NCI-H1417 treated with DMSO at 0.1 percent for 48 hours (cell line): Measurements from ENCODE around the gene COG2.
"Not testable (repeated sequence)": the region's sequence is repeated elsewhere in the genome, so short reads cannot be mapped to it uniquely, and the experiment has no call there.

ENCODE experiments used
- DNase-seq: peaks from one replicate; lab custom pipeline; 2025; lab: John Stamatoyannopoulos, UW

Gene COG2

GRCh38 chr1:230677200-230677599 is 34.9 kb downstream of the COG2 start:
- DNase-seq: no peak

GRCh38 chr1:230679192-230679591 is 36.9 kb downstream of the COG2 start:
- no peak for DNase-seq

GRCh38 chr1:230679825-230680224 is 37.5 kb downstream of the COG2 start:
- DNase-seq: no peak

DNA sequence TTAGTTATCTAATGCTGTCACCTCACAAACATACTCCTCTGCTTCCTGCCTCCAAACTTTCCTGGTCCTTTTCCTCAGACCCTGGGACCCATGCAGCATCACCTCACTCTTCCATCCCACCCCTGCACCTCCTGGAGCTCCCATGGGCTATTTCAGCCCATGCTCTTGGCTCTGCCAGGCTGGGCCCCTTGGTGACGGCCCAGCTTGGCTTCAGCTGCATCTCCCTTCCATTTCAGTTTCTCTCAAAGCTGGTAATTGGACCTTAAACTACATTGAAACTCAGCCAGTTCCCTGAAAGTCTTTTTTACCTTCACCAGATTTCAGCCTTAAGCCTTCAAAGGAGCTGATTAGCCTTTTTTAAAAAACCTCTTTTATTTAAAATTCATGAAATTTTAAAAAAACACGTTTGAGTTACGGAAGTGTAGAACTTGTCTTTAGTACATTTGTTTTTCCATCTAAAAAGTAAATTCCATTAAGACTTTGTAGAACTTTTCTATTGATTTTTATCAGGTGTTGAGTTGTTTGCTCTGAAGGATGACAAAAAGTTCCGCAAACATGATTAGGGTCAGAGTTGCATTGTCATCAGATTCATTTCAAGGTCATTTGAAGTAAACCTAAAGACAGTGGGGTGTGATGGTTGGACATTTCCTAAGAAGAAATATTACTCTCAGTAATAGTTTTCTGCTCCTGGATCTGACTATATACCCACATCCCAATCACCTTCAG is 38.2 kb downstream of the COG2 start:
- DNase-seq: no peak

DNA sequence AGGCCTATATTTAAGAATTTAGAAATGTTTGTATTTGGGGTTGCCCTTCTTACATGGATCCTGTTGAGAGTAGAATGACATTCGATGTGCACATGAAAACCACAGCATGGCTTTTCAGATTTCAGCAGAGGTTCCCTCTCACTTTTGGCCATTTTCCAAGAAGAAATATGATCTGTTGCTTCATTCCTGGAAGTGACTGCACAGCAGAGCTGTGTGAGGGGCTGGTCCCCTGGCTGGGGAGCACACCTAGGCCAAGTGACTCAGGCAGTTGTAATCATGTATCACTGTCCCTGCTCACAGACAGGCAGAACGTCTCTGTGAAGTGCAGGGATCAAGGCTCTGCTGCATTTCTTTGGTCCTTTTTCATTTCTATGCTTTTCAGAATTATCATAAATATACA is 39.3 kb downstream of the COG2 start:
- no peak for DNase-seq

DNA sequence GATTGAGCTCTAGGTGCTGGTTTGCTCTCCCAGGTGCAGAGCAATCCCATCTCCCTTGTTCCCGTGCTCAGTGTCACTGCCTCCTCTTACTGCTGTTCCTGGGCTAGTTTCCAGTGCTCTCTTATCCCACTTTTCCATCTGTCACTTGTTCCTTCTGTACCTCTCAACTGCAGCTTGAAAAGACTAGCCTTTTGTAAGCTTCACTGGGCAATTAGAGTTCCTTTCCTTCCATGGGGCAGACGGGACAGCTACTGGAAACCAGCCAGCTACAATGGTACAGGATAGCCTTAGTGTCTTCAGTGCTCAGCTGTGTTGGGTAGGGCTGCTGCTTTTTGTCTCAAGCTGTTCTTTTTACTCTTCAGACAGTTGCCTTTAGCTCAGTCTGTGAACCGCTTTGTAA is 40.0 kb downstream of the COG2 start:
- DNase-seq: no peak

DNA sequence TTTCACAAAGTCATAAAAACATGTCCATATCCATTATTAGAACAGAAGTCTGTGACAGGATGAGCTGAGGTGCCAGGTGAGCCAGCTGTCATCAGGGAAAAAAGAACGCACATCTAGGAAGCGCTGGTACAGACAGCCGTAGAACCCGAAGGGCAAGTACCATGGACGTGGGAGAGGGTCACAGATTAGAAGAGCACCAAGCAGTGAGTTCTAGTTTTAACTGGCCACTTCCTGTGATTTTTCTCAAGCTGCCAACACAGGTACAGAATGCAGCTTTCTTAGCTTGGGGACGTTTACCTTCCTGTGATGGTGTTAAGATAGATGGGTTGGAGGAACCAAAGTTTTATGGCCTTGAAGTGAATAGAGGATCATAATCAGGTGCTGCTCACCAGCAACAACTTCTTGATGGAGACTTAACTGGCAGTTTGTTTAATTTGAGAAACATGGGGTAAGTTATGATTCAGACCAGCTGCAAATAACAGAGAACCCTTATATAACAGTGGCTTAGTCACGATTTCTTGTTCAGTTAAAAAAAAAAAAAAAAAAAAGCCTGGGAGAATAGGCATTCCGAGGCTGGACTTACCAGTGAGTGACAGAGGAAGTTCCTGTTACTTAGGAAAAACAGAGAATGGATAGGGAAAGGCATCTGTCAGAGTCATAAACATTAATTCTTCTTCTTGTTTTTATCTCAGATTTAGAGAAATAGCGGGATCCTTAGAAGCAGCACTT is 40.8 kb downstream of the COG2 start:
- no peak for DNase-seq

- DNase-seq: no peak
These were observed 41.9 kb downstream of the COG2 start for GRCh38 chr1:230684146-230684545.

DNA sequence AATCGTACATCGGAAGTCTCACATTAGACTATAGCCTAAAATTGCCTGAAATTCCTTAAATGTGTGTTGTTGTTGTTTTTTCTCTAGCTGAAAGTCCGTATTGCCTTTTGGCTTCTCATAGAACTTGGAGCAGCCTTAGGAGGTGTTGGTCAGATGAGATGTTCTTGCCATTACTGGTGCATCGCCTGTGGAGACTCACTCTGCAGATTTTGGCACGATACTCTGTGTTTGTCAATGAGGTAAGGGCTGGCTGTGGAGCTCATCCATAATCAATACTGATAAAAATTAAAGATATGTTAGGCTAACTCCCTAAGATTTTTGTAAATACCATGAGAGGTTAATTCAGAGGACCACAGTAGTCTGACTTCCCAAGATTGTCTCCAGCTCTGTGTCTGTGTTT is 42.7 kb downstream of the COG2 start:
- no peak for DNase-seq

DNA sequence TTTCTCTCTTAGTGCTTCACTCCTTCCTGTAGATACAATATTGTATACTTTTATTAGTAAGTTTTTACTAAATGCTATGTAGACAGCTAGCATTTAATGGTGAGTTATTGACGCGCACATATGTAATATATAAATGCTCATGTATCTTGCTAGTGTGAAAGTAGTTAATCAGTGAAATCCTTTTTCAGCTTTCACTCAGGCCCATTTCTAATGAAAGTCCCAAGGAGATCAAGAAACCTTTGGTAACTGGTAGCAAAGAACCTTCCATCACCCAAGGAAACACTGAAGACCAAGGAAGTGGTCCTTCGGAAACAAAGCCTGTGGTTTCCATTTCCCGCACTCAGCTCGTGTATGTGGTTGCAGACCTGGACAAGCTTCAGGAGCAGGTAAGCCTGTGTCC is 44.5 kb downstream of the COG2 start:
- DNase-seq: no peak

- no peak for DNase-seq
These were observed 47.8 kb downstream of the COG2 start for GRCh38 chr1:230690101-230690500.

DNA sequence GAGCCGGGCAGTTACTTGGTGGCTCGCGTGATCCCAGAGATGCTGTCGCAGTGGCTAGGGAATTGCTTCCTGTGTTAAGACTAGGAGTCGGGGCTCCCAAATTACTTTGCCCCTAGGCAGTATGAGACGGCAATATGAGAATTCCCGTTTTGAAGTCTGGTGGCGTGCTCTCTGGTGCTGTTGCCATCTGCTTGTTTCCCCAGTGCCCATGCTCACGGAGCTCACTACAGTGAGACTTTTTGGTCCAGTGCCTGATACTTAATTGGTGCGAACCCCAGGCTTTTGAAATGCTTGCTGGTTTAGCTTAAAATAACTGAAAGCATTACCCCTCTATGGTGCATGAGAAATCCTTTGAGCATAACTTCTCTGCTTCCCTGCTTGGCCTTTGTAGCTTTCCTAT is 49.3 kb downstream of the COG2 start:
- no peak for DNase-seq

DNA sequence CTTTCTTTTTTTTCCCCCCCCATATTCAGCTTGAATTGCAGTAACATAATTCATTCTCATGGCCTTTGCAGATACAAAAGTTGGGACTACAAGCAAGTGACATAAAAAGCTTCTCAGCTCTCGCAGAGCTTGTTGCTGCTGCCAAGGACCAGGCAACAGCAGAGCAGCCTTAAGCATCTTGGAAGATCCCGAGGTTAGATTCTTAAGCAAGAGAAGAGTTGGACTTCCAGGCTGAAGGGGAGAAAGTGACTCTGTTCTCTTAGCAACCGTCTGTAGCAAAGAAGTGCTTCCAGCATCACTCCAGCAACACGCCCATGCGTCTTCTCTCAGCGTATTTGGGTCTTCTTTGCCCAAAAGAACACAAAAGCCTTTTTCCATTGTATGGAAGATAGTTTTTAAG is 50.9 kb downstream of the COG2 start:
- no peak for DNase-seq

- DNase-seq: no peak
These were observed 51.5 kb downstream of the COG2 start for GRCh38 chr1:230693777-230694176.

DNA sequence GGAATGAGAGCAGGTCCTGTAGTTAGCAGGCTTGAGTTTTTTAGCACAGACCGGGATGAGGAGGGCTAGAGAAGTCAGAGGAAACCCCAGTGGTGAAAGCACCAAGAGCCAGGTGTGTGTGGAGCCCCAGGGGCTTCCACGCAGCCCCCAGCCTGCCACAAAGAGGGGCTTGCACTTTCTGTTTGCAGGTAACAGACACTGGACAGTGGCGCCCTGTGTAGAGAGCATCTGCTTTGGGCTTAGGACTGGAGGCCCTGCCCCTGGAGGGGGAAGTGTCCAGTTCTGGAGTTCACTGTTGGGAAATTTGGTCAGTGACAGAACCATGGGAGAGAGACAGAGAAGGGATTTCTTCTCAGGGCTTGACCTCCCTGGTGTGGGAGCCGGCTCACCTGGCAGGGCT is 52.2 kb downstream of the COG2 start:
- no peak for DNase-seq

- DNase-seq: no peak
These were observed 52.7 kb downstream of the COG2 start for GRCh38 chr1:230694991-230695390.

DNA sequence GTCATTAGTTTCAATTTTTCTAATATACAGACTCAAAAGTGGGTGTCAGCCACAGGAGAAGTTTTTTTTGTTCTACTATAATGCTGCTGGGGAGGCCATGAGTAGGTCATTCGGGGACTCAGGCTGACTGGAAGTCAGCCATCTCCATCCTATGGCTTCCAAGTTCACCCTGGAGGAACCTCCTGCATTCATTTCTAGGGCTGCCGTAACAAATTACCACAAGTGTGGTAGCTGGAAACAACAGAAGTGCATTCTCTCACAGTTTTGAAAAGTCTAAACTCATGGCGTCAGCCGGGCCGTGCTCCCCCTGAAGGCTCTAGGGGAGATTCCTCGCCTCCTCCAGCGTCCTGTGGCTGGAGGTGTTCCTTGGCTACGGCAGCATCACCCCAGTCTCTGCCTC is 53.9 kb downstream of the COG2 start:
- no peak for DNase-seq

DNA sequence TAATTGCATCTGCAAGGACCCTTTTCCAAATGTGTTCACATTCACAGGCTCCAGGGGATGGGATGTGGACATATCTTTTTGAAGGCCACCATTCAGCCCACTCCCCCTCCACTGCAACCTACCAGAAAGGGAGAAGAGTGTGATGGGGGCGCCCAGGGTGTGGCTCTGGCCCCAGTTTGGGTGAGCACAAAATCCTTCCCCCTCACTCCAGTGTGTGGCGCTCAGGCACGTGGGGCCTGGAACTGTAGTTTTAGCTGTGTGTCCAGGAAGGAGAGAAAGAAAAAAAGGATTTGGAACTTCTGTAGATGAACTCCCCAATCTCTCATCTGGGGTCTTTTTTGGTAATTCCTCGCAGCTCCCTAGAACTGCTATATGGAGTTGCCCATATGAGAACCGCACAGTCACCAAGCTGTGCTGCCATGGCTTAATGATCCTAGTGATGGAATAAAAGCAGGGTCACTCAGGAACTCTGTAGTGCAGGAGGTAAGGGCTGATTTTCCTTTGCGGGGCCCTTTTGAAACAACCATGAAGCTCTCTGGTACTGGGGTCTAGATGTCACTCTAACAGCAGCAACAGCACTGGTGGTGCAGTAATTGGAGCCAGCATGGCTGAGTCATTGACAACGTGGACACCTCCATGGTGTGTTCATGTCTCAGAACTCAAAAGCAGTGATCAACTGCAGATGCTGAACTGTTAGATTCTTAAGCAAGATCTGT is 54.6 kb downstream of the COG2 start:
- no peak for DNase-seq

DNA sequence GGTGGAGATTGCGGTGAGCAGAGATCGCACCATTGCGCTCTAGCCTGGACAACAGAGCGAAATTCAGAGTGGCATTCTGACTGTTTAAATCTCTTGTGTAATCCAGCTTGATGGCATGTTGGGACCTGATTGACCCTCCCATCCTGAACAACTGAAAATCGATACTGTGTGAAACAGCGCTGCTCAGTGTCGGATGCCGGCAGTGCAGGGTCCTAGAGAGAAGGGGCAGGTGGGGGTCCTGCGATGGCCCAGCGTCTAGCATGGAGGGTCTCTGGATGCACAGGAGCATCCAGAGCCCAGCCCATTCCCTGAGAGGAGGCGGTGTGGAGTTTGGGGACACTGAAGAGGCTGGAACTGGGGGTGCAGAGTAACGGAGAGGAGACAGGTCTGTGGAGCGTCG is 55.8 kb downstream of the COG2 start:
- no peak for DNase-seq

DNA sequence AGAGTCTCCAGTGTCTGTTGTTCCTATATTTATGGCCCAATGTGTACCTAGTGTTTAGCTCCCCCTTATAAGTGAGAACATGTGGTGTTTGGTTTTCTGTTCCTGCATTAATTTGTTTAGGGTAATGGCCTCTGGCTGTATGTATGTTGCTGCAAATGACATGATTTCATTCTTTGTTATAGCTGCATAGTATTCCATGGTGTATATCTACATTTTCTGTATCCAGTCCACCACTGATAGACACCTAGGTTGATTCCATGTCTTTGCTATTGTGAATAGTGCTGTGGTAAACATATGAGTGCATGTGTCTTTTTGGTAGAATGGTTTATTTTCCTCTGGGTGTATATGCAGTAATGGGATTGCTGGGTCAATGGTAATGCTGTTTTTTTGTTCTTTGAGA is 56.7 kb downstream of the COG2 start:
- DNase-seq: not testable (repeated sequence)

GRCh38 chr1:230699716-230700115 is 57.4 kb downstream of the COG2 start:
- no peak for DNase-seq

- no peak for DNase-seq
These were observed 57.9 kb downstream of the COG2 start for GRCh38 chr1:230700132-230700531.

- DNase-seq: no peak
These were observed 59.2 kb downstream of the COG2 start for GRCh38 chr1:230701434-230701833.
